IMR-90 (cell line): ENCODE results near the gene ACOX2. TPM values are rescaled to one million over a fixed set of nuclear protein-coding genes. Genes with fewer than 3 reads are reported as not detected.

Experiments used
- ATAC-seq: fragments of 200-7000 bp; cut with Tn5 transposase; 2 replicates; pipeline ENCODE4 v1.9.1; 2020; ENCODE audit warnings: low read depth, mild to moderate bottlenecking, moderate library complexity
- BruUV-seq: library from RNA; stranded (reverse); fragments of 400-500 nt; replicated peaks from 2 replicates; lab custom pipeline; 2021; lab: Mats Ljungman, UMichigan
- CTCF ChIA-PET: fragments of 300-600 bp; formaldehyde crosslinking; extraction: SDS; loops from one replicate; lab custom pipeline; 2021; ENCODE audit warnings: antibody characterized with exemption; lab: Yijun Ruan, JAX
- POLR2A ChIA-PET: fragments of 300-600 bp; sonication (Branson Sonifier 250); formaldehyde crosslinking; loops from one replicate; lab custom pipeline; 2022; ENCODE audit warnings: antibody characterized with exemption; ENCODE audit not compliant: unreplicated experiment; lab: Charles Lee
- DNase-seq: peaks from one replicate; pipeline ENCODE4 v3.0.0; 2013
- H2AFZ ChIP-seq: replicated peaks from 2 replicates; pipeline ENCODE3; 2013; ENCODE audit warnings: low read length, mild to moderate bottlenecking; ENCODE audit not compliant: poor library complexity
- H2AK5ac ChIP-seq: 2 replicates; pipeline ENCODE4 v1.6.1; 2013; ENCODE audit warnings: low read depth, low read length, inconsistent platforms
- H2AK9ac ChIP-seq: replicated peaks from 2 replicates; pipeline ENCODE3; 2013; ENCODE audit warnings: mild to moderate bottlenecking, low read depth, low read length, moderate library complexity; ENCODE audit not compliant: poor library complexity
- H2BK120ac ChIP-seq: 2 replicates; pipeline ENCODE4 v1.6.1; 2013; ENCODE audit warnings: low read depth, low read length, inconsistent platforms
- H2BK15ac ChIP-seq: 3 replicates; pipeline ENCODE4 v1.6.1; 2013; ENCODE audit warnings: low read depth, low read length, inconsistent platforms
- H2BK20ac ChIP-seq: 2 replicates; pipeline ENCODE4 v1.6.1; 2013; ENCODE audit warnings: low read depth, mild to moderate bottlenecking, inconsistent platforms, low read length, moderate library complexity
- H2BK5ac ChIP-seq: 2 replicates; pipeline ENCODE4 v1.6.1; 2013; ENCODE audit warnings: mild to moderate bottlenecking, low read depth, low read length, inconsistent platforms; ENCODE audit not compliant: poor library complexity, severe bottlenecking
- H3K14ac ChIP-seq: replicated peaks from 2 replicates; pipeline ENCODE4 v1.6.1; 2013; ENCODE audit warnings: low read depth, low read length, inconsistent platforms
- H3K18ac ChIP-seq: 2 replicates; pipeline ENCODE4 v1.6.1; 2013; ENCODE audit warnings: low read depth, low read length, control low read depth
- H3K23ac ChIP-seq: 2 replicates; pipeline ENCODE4 v1.6.1; 2013; ENCODE audit warnings: low read depth, low read length, inconsistent platforms
- H3K27ac ChIP-seq: 2 replicates; pipeline ENCODE4 v1.5.1; 2013; ENCODE audit warnings: mild to moderate bottlenecking, control low read depth, low read length; ENCODE audit not compliant: insufficient read depth
- H3K27me3 ChIP-seq: 2 replicates; pipeline ENCODE4 v1.6.1; 2013; ENCODE audit warnings: low read length; ENCODE audit not compliant: control insufficient read depth, insufficient read depth
- H3K36me3 ChIP-seq: 2 replicates; pipeline ENCODE4 v1.6.1; 2013; ENCODE audit warnings: low read length, mixed read lengths; ENCODE audit not compliant: control insufficient read depth, insufficient read depth
- H3K4ac ChIP-seq: 2 replicates; pipeline ENCODE4 v1.6.1; 2013; ENCODE audit warnings: low read depth, low read length, inconsistent platforms
- H3K4me1 ChIP-seq: 2 replicates; pipeline ENCODE4 v1.6.1; 2013; ENCODE audit warnings: low read length, mixed read lengths; ENCODE audit not compliant: control insufficient read depth, insufficient read depth
- H3K4me2 ChIP-seq: 2 replicates; pipeline ENCODE4 v1.6.1; 2013; ENCODE audit warnings: low read depth, mild to moderate bottlenecking, control low read depth, low read length, moderate library complexity
- H3K4me3 ChIP-seq: 2 replicates; pipeline ENCODE4 v1.5.1; 2013; ENCODE audit warnings: low read depth, mild to moderate bottlenecking, control low read depth, low read length, moderate library complexity; ENCODE audit not compliant: insufficient read depth
- H3K56ac ChIP-seq: 2 replicates; pipeline ENCODE4 v1.6.1; 2013; ENCODE audit warnings: low read length, inconsistent platforms; ENCODE audit not compliant: insufficient read depth; ENCODE audit errors: extremely low read depth
- H3K79me1 ChIP-seq, 2 experiments: 2 replicates each; pipeline ENCODE4 v1.6.1; 2013; ENCODE audit warnings: low read length in 2 of 2, inconsistent platforms in 1 of 2, low read depth in 1 of 2
- H3K9ac ChIP-seq: 2 replicates; pipeline ENCODE4 v1.6.1; 2013; ENCODE audit warnings: low read depth, low read length, control low read depth
- H3K9me1 ChIP-seq: 2 replicates; pipeline ENCODE4 v1.6.1; 2013; ENCODE audit warnings: low read length, inconsistent platforms; ENCODE audit not compliant: insufficient read depth
- H3K9me3 ChIP-seq: 2 replicates; pipeline ENCODE4 v1.6.1; 2013; ENCODE audit warnings: low read length; ENCODE audit not compliant: control insufficient read depth, insufficient read depth
- H4K20me1 ChIP-seq: 2 replicates; pipeline ENCODE4 v1.6.1; 2013; ENCODE audit warnings: low read length, inconsistent platforms; ENCODE audit not compliant: insufficient read depth
- H4K5ac ChIP-seq: 2 replicates; pipeline ENCODE4 v1.6.1; 2013; ENCODE audit warnings: mild to moderate bottlenecking, low read depth, low read length, control low read depth
- H4K8ac ChIP-seq, 2 experiments: 2 replicates each; pipeline ENCODE4 v1.6.1; 2013; ENCODE audit warnings: low read depth in 2 of 2, low read length in 2 of 2, control low read depth in 1 of 2, inconsistent platforms in 1 of 2
- H4K91ac ChIP-seq: 2 replicates; pipeline ENCODE4 v1.6.1; 2013; ENCODE audit warnings: low read depth, low read length, inconsistent platforms; ENCODE audit not compliant: insufficient read depth
- BHLHE40 ChIP-seq: fragments of 150-350 bp; IDR thresholded peaks from 2 replicates; pipeline ENCODE4 v1.6.1; 2016; ENCODE audit warnings: mild to moderate bottlenecking, low read depth, low read length
- CEBPB ChIP-seq: IDR thresholded peaks from 2 replicates; pipeline ENCODE4 v1.6.1; 2012; ENCODE audit warnings: low read depth, low read length, improper control_type of control experiment
- CTCF ChIP-seq: conservative IDR thresholded peaks from 2 replicates; pipeline ENCODE4 v1.5.1; 2012; ENCODE audit warnings: mild to moderate bottlenecking, low read depth, low read length, improper control_type of control experiment
- ELK1 ChIP-seq: fragments of 150-350 bp; IDR thresholded peaks from 2 replicates; pipeline ENCODE4 v1.6.1; 2016; ENCODE audit warnings: low read depth, mild to moderate bottlenecking, low read length, moderate library complexity, borderline replicate concordance
- FOS ChIP-seq: fragments of 150-350 bp; IDR thresholded peaks from 2 replicates; pipeline ENCODE4 v1.6.1; 2016; ENCODE audit warnings: low read depth, low read length
- MAFK ChIP-seq: IDR thresholded peaks from 2 replicates; pipeline ENCODE4 v1.6.1; 2012; ENCODE audit warnings: low read depth, low read length, improper control_type of control experiment
- MAZ ChIP-seq: IDR thresholded peaks from 2 replicates; pipeline ENCODE4 v1.6.1; 2012; ENCODE audit warnings: low read depth, mild to moderate bottlenecking, low read length, improper control_type of control experiment, moderate library complexity, borderline replicate concordance
- MXI1 ChIP-seq: IDR thresholded peaks from 2 replicates; pipeline ENCODE4 v1.6.1; 2012; ENCODE audit warnings: low read depth, mild to moderate bottlenecking, low read length, moderate library complexity, borderline replicate concordance
- NFE2L2 ChIP-seq: fragments of 150-350 bp; IDR thresholded peaks from 2 replicates; pipeline ENCODE4 v1.6.1; 2016; ENCODE audit warnings: low read depth, mild to moderate bottlenecking, low read length
- RAD21 ChIP-seq: IDR thresholded peaks from 2 replicates; pipeline ENCODE4 v1.6.1; 2012; ENCODE audit warnings: low read length, improper control_type of control experiment
- RFX5 ChIP-seq: IDR thresholded peaks from 2 replicates; pipeline ENCODE4 v1.8.0; 2012; ENCODE audit warnings: low read depth, mild to moderate bottlenecking, low read length, moderate library complexity
- SMC3 ChIP-seq: fragments of 150-350 bp; IDR thresholded peaks from 2 replicates; pipeline ENCODE4 v1.6.1; 2016; ENCODE audit warnings: low read depth, mild to moderate bottlenecking, antibody characterized with exemption, low read length, moderate library complexity
- USF2 ChIP-seq: fragments of 150-350 bp; IDR thresholded peaks from 2 replicates; pipeline ENCODE4 v1.6.1; 2017; ENCODE audit warnings: mild to moderate bottlenecking, antibody characterized with exemption, low read length, low read depth
- WGBS, 2 experiments: methylation state at CpG; one replicate each; pipeline versions ENCODE4 v1.1.5 to v1.1.7; 2013; ENCODE audit warnings: missing lambda C conversion rate in 2 of 2; ENCODE audit not compliant: insufficient read length in 1 of 2; ENCODE audit errors: extremely low coverage in 2 of 2; 5-methylcytosine and 5-hydroxymethylcytosine counted together
- dilution Hi-C: fragments of 300-500 bp; cut with HindIII; formaldehyde crosslinking; loops from one replicate; pipeline ENCODE4 v1.14.3; 2018; ENCODE audit warnings: low sequenced_read_pairs; ENCODE audit not compliant: unreplicated experiment
- in situ Hi-C: fragments of 300-500 bp; cut with MboI; formaldehyde crosslinking; loops from 3 replicates; pipeline ENCODE4 v1.14.3; 2019; ENCODE audit warnings: low sequenced_read_pairs, inconsistent platforms, mixed read lengths
- intact Hi-C: fragments of 100-400 bp; cut with micrococcal nuclease; formaldehyde crosslinking; loops from 2 replicates; pipeline ENCODE4 v1.10.0; 2022
- polyA plus RNA-seq, 3 experiments: library from polyadenylated mRNA; depleted of rRNA; stranded (reverse); fragments of >200 nt; gene quantifications; 2 replicates each; pipeline ENCODE4 v1.2.3, GENCODE V29; 2012; ENCODE audit warnings: low replicate concordance in 1 of 3
- total RNA-seq: library from RNA; depleted of rRNA; stranded (reverse); fragments of >200 nt; gene quantifications from 2 replicates; pipeline ENCODE4 v1.2.3, GENCODE V29; 2012

ACOX2 gene
- total and polyA plus RNA-seq, 2 of the 4 experiments (the other 2 are of a cell fraction) = 15.6 to 32.9 TPM

GRCh38 chr3:58566398-58567250, 29.6 kb upstream of the ACOX2 start:
- Histone ChIP-seq H3K4me2 (no peak overlapping the region), H2BK120ac (peak overlapping the region; percentile 61), H3K27me3 (no peaks in the 10 kb centered on the region), H2BK20ac (peak overlapping the region; percentile 55; the same call in 1 of the 2 replicates), H3K18ac (no peak overlapping the region), H3K4ac (peak overlapping the region; percentile 40), H2BK5ac (no peak overlapping the region), H2BK15ac (peak overlapping the region; percentile 55; the same call in 1 of the 3 replicates), H3K79me1 (no peaks in the 10 kb centered on the region), H3K27ac (no peak overlapping the region), H4K91ac (peak overlapping the region; percentile 51), H4K8ac (0 out of 4 replicates have a peak overlapping the region, but pooled peaks of 1 of the 2 experiments have one; percentile 3), H3K4me1 (peaks cover 2% of the 10 kb centered on the region; the same call in 1 of the 2 replicates), H3K9me1 (peaks cover 13% of the 10 kb centered on the region), H3K9me3 (peaks cover 2% of the 10 kb centered on the region; the same call in 1 of the 2 replicates), H2AFZ (peak overlapping the region; percentile 14), H2AK5ac (peak overlapping the region; percentile 40; the same call in 1 of the 2 replicates), H3K23ac (no peak overlapping the region), H3K4me3 (no peak overlapping the region), H3K9ac (no peak overlapping the region), H3K14ac (peak overlapping the region; percentile 34; the same call in 1 of the 2 replicates), H3K56ac (no peak overlapping the region), H4K20me1 (no peaks in the 10 kb centered on the region), H4K5ac (no peak overlapping the region), H2AK9ac (no peak overlapping the region), H3K36me3 (no peaks in the 10 kb centered on the region)
- CTCF ChIA-PET = interaction anchor here (8.3 kb wide), 1 partner anchor 63 kb away, joined by 69 read pairs; no protein-coding TSS in a partner anchor
- DNase-seq (no peak), ATAC-seq (no peak)
- POLR2A ChIA-PET = no interaction called here
- in situ Hi-C loops (loop anchor here (25.0 kb wide), 1 partner anchor 421 kb away; no protein-coding TSS in a partner anchor), dilution Hi-C loops (no loop called here), intact Hi-C loops (loop anchor here (10.0 kb wide), 2 partner anchors 418 to 1068 kb away; no protein-coding TSS in a partner anchor)
- WGBS, 2 experiments = 100% methylated on average over 1 of the region's 9 CpGs; no CpG with 5 or more reads in 1 of the 2 experiments
- BruUV-seq = no TSS peak
- TF ChIP-seq USF2 = no peak
- no peak for TF ChIP-seq MAFK
- TF ChIP-seq MXI1 = no peak
- no peak for TF ChIP-seq CTCF
- TF ChIP-seq RFX5 = no peak
- no peak for TF ChIP-seq NFE2L2
- no peak for TF ChIP-seq ELK1
- no peak for TF ChIP-seq SMC3
- TF ChIP-seq CEBPB = no peak
- no peak for TF ChIP-seq MAZ
- no peak for TF ChIP-seq RAD21
- no peak for TF ChIP-seq BHLHE40
- no peak for TF ChIP-seq FOS
